PFSK-1 (cell line): ENCODE results near the gene OR7A5.

Experiments
- FOXP2 ChIP-seq: optimal IDR thresholded peaks from 2 replicates; pipeline ENCODE3; 2011; ENCODE audit warnings: borderline replicate concordance, control low read depth, inconsistent platforms; ENCODE audit not compliant: insufficient read depth; ENCODE audit errors: extremely low read length, extremely low read depth
- POLR2AphosphoS5 ChIP-seq: IDR thresholded peaks from 2 replicates; pipeline ENCODE4 v1.6.1; 2012; ENCODE audit warnings: low read depth, mild to moderate bottlenecking, control low read depth, low read length, moderate library complexity
- REST ChIP-seq, 2 experiments: IDR thresholded peaks; 2 replicates each; pipeline versions ENCODE4 v1.6.1 to v1.8.0; 2011 to 2012; ENCODE audit warnings: low read depth in 2 of 2, low read length in 2 of 2, control low read depth in 1 of 2, inconsistent platforms in 1 of 2, mild to moderate bottlenecking in 1 of 2, moderate library complexity in 1 of 2; ENCODE audit not compliant: insufficient read depth in 1 of 2
- SIN3A ChIP-seq: IDR thresholded peaks from 2 replicates; pipeline ENCODE4 v1.6.1; 2012; ENCODE audit warnings: mild to moderate bottlenecking, low read length, moderate library complexity, borderline replicate concordance; ENCODE audit not compliant: insufficient read depth
- TAF1 ChIP-seq: IDR thresholded peaks from 2 replicates; pipeline ENCODE4 v1.6.1; 2012; ENCODE audit warnings: low read length, control low read depth, borderline replicate concordance; ENCODE audit not compliant: insufficient read depth

OR7A5 gene

DNA sequence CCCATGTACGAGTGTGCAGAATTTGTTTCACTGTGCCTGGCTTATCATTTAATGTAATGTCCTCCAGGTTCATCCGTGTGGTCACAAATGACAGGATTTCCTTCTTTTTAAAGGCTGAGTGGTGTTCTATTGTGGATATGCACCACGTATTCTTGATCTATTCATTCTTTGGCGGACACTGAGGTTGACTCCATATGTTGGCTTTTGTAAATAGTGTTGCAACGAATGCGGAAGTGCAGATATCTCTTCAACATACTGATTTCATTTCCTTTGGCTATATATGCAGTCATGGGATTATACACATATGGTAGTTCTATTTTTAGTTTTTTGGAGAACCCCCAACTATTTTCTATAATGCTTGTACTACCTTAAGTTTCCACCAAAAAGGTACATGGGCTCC, 13.0 kb downstream of the OR7A5 start:
- TF ChIP-seq REST (IDR thresholded peaks at IDR 0.05; ENCODE audit: insufficient read depth in 1 of 2, low read depth in 2 of 2, low read length in 2 of 2), result no peak

DNA sequence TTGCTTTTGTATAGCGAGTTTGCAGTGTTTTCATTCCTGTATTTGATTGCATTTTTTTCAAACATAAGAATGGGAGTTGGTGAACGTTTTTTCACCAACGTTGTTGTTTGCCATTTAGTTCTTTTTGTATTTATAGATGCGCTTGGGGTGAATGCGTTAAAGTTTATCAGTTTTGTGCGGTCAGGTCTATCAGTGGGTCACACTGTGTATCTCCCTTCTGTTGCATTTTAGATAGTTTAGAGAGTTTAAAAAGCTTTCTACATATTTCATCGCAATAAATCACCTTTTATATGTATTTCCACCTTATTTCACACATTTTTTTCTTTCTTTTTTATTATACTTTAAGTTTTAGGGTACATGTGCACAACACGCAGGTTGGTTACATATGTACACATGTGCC, 16.4 kb downstream of the OR7A5 start:
- TF ChIP-seq TAF1, result no peak
- TF ChIP-seq FOXP2, result no peak
- TF ChIP-seq POLR2AphosphoS5, result no peak

- TF ChIP-seq REST (IDR thresholded peaks at IDR 0.05; ENCODE audit: insufficient read depth in 1 of 2, low read depth in 2 of 2, low read length in 2 of 2) (no peak), FOXP2 (no peak), TAF1 (no peak), SIN3A (no peak), POLR2AphosphoS5 (no peak)
Measured at GRCh38 chr19:14817052-14817451, 17.9 kb downstream of the OR7A5 start.

DNA sequence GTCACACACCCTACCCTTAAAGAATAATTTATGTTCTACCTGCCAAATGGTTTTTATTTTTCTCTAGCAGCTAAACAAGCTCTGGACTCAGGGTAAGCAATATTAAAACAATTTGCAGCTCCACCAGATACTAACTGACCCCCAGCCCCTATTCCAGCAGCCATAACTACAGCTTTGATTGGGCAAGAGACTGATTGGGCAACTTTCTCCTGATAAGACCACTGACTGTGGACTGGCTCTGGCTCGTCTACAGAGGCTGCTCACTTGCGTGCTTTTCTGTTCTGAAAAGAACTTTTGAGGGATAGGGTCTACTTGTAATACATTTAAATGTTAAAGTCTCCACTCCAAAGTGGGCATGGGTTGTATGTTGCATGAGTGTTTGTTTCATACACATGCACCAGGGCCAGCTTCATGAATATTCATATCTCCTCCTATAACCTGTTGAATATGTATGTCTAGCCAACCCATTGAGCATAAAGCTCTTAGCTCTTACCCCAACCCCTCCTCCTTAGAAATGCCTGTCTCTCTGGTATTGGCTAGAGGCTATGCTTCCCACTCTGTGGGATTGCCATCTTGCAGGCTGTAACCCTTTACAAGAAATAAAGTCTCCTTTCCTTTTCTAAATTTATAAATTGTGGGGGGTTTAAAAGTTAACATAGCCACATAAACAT, 19.9 kb downstream of the OR7A5 start:
- TF ChIP-seq SIN3A (no peak), REST (IDR thresholded peaks at IDR 0.05; ENCODE audit: insufficient read depth in 1 of 2, low read depth in 2 of 2, low read length in 2 of 2) (no peak), FOXP2 (no peak), TAF1 (no peak), POLR2AphosphoS5 (no peak)

DNA sequence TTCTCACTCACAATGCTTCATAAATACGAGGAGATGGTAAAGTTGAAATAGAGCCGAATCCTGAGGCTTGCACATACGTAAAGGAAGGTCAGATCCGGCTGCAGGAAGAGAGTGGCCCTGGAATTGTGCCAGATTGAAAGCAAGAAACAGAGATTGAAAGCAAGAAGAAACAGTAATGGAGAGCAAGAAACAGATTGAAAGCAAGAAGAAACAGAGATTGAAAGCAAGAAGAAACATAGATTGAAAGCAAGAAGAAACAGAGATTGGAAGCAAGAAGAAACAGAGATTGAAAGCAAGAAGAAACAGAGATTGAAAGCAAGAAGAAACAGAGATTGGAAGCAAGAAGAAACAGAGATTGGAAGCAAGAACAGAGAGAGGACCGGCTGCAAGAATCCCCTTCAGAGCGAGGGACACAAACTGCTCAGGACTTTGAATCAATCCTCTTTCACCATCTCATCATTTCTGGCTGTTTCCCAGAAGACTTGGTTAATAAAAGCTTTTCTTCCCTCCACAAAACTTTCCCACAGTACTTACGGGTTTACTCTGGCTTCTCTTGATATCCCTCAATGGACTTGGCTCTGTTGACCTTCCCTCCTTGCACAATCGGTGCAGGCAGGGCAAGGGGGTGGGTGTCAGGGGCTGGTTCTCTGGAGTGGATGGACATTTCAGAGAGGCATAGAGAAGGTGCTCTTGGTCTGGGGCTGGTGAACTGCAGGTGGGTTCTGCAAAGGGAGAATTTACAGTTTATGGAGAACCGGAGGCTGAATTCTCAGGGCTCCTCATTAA, 25.5 kb downstream of the OR7A5 start:
- TF ChIP-seq TAF1 (no peak), REST (IDR thresholded peaks at IDR 0.05; ENCODE audit: insufficient read depth in 1 of 2, low read depth in 2 of 2, low read length in 2 of 2) (no peak), SIN3A (no peak), POLR2AphosphoS5 (no peak), FOXP2 (no peak)
